Kidney epithelial cell (primary cell): ENCODE measurements around the gene PAPPA2. TPM values are rescaled to one million over a fixed set of nuclear protein-coding genes. Genes with fewer than 3 reads are reported as not detected.

ENCODE experiments used
- DNase-seq: peaks from one replicate; pipeline ENCODE4 v3.0.0-alpha.2; 2010; ENCODE audit warnings: low read depth
- H3K27me3 ChIP-seq: 2 replicates; pipeline ENCODE4 v1.6.0; 2011; ENCODE audit warnings: low read length; ENCODE audit not compliant: control insufficient read depth, insufficient read depth
- H3K36me3 ChIP-seq: 2 replicates; pipeline ENCODE4 v1.5.1; 2011; ENCODE audit warnings: low read length; ENCODE audit not compliant: control insufficient read depth, insufficient read depth
- H3K4me3 ChIP-seq: 2 replicates; pipeline ENCODE4 v1.5.1; 2011; ENCODE audit warnings: low read depth, mild to moderate bottlenecking, control low read depth, low read length
- total RNA-seq: library from RNA; depleted of rRNA; stranded (reverse); fragments of >200 nt; gene quantifications from 2 replicates; pipeline ENCODE4 v1.2.3, GENCODE V29; 2015
- TF ChIP-seq, protein P1 (sequence below): IDR thresholded peaks from 2 replicates; pipeline ENCODE4 v1.5.1; 2011; ENCODE audit warnings: mild to moderate bottlenecking, moderate library complexity, low read length, control low read depth, inconsistent platforms; ENCODE audit not compliant: insufficient read depth, poor library complexity, severe bottlenecking

Gene PAPPA2
- total RNA-seq, 1 donor from 2014 or later, result 6.9 TPM

DNA sequence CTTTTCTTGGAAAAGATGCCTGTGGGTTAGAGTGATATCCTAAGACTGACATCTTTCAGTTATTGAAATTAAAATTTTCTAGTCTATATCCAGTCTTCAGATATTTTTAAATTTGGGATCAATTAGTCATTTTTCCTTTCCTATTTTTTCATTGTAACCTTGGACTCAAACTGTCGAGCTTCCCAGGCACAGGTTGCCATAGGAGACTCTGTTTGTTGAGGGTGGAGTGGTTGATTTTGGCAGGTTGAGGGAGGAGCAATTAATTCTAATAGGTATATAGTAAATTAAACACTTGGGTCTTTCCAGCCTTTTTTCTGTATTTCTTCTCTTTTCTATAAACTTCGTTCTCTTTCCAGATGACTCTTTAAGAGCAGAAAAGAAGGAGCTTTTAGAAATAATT lies 374.7 kb downstream of the PAPPA2 start:
- DNase-seq, result no peak
- H3K4me3 ChIP-seq, result no peak overlapping the region
- H3K27me3 ChIP-seq, result no peaks in the 10 kb centered on the region
- TF ChIP-seq, protein P1, sequence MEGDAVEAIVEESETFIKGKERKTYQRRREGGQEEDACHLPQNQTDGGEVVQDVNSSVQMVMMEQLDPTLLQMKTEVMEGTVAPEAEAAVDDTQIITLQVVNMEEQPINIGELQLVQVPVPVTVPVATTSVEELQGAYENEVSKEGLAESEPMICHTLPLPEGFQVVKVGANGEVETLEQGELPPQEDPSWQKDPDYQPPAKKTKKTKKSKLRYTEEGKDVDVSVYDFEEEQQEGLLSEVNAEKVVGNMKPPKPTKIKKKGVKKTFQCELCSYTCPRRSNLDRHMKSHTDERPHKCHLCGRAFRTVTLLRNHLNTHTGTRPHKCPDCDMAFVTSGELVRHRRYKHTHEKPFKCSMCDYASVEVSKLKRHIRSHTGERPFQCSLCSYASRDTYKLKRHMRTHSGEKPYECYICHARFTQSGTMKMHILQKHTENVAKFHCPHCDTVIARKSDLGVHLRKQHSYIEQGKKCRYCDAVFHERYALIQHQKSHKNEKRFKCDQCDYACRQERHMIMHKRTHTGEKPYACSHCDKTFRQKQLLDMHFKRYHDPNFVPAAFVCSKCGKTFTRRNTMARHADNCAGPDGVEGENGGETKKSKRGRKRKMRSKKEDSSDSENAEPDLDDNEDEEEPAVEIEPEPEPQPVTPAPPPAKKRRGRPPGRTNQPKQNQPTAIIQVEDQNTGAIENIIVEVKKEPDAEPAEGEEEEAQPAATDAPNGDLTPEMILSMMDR, result no peak
- H3K36me3 ChIP-seq, result no peaks in the 10 kb centered on the region

GRCh38 chr1:176838276-176838995 lies 375.5 kb downstream of the PAPPA2 start:
- TF ChIP-seq, protein P1, result no peak
- no peaks in the 10 kb centered on the region for H3K27me3 ChIP-seq
- no peak overlapping the region for H3K4me3 ChIP-seq
- DNase-seq, result no peak
- H3K36me3 ChIP-seq, result no peaks in the 10 kb centered on the region

DNA sequence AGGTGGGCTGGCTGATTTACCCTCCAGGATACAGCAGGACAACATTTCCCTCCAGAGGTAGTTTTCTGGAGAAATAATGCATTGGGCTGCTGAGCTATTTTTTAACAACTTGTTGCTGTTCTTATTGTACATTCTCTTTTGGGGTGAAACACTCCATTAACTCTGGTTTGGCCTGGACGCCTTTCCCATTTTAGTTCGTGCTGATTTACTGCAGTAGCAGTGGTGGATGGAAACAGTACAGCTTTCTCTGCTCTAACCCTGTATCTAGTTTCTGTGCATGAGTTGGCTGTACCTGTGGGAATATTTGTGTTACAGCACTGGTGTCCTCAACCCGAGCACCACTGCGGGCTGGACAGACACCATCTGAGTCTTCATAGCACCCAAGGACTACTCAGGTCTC lies 376.2 kb downstream of the PAPPA2 start:
- Histone ChIP-seq H3K4me3 (no peak overlapping the region), H3K27me3 (no peaks in the 10 kb centered on the region), H3K36me3 (no peaks in the 10 kb centered on the region)
- DNase-seq, result no peak
- TF ChIP-seq, protein P1, result no peak

GRCh38 chr1:176841238-176841637 lies 378.3 kb downstream of the PAPPA2 start:
- Histone ChIP-seq H3K4me3 (no peak overlapping the region), H3K36me3 (no peaks in the 10 kb centered on the region), H3K27me3 (no peaks in the 10 kb centered on the region)
- DNase-seq, result no peak
- TF ChIP-seq, protein P1, result no peak

DNA sequence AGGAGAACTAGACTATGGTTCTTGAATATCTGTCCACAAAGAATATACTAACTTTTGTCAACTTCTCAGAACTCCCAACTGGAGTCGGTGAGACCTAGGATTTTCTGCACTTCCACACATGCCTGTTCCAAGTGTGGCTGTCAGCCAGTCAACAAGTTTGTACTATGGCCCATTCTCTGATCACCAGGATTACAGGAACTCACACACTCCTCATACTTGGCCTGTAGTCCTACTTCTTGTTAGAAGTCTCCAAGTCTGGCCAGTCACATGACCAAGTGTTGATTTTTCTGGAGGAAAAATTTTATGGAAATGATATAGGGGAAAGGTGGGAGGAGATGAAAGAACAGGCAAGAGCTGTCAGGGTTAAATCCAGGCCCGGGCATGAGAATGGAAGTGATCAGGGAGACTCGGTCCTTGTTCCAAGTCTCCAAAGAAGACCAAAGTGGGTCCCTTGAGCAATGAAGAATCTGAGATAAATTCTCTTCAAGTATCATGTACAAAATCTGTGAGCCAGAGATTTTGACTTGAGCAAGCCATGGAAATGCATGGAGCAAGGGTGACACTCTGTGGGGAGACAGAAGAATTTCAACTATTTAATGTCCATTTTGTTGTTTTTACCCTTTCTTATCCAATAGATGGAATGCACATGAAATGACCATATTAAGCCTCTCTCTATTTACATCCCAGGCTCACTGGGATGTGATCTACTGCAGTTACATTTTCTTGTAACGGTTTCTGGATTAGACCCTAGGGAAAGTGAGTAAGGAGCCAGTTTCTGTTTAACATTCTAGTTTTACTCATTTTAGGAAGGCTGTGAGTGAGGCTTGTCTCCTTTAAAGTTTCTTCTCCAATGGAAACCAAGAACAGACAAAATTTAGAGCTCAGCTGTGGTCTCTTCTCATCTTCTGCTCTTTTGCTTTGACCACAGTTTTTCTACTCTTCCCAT lies 380.6 kb downstream of the PAPPA2 start:
- TF ChIP-seq, protein P1, result peak; percentile 43
- Histone ChIP-seq H3K4me3 (no peak overlapping the region), H3K27me3 (no peaks in the 10 kb centered on the region), H3K36me3 (no peaks in the 10 kb centered on the region)
- DNase-seq, result no peak
